GM12892 (cell line): ENCODE data around the gene OGDH.
"Not testable (repeated sequence)": the region's sequence is repeated elsewhere in the genome, so short reads cannot be mapped to it uniquely, and the experiment has no call there.

ENCODE experiments used
- POLR2A ChIP-seq: IDR thresholded peaks from 2 replicates; pipeline ENCODE4 v1.6.1; 2011; ENCODE audit warnings: low read depth, low read length, control low read depth
- POLR2AphosphoS5 ChIP-seq: IDR thresholded peaks from 2 replicates; pipeline ENCODE4 v1.6.1; 2011; ENCODE audit warnings: low read depth, low read length, control low read depth
- TAF1 ChIP-seq: IDR thresholded peaks from 2 replicates; pipeline ENCODE4 v1.6.1; 2011; ENCODE audit warnings: low read depth, mild to moderate bottlenecking, control low read depth, low read length, borderline replicate concordance

DNA sequence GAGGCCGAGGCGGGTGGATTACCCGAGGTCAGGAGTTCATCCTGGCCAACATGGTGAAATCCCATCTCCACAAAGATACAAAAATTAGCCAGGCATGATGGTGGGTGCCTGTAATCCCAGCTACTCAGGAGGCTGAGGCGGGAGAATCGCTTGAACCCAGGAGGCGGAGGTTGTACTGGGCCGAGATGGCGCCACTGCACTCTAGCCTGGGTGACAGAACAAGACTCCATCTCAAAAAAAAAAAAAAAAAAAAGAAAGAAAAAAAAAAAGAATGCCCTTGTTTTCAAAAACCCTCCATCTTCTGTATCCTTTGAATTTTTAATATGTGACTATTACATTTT, 43.8 kb upstream of the OGDH start:
- not testable (repeated sequence) for TF ChIP-seq TAF1, POLR2AphosphoS5, POLR2A
